Caco-2 (cell line): ENCODE results near the gene CXADR. TPM values are rescaled to one million over a fixed set of nuclear protein-coding genes. Genes with fewer than 3 reads are reported as not detected.
A peak's percentile ranks its signal among the peaks of the same experiment; 100 is the strongest.

Experiments
- BruUV-seq: library from RNA; stranded (reverse); fragments of 400-500 nt; replicated peaks from 2 replicates; lab custom pipeline; 2021; lab: Mats Ljungman, UMichigan
- CTCF ChIA-PET: fragments of 300-600 bp; sonication (Branson Sonifier 250); formaldehyde crosslinking; loops from one replicate; lab custom pipeline; 2022; ENCODE audit warnings: antibody characterized with exemption; lab: Charles Lee
- POLR2A ChIA-PET: fragments of 300-600 bp; sonication (Branson Sonifier 250); formaldehyde crosslinking; loops from one replicate; lab custom pipeline; 2022; ENCODE audit warnings: antibody characterized with exemption; lab: Charles Lee
- DNase-seq, 2 experiments: peaks; one replicate each; pipeline versions ENCODE4 v3.0.0 to v3.0.0-alpha.2; 2020 to 2022
- H3K27me3 ChIP-seq: replicated peaks from 2 replicates; pipeline ENCODE4 v1.6.0; 2011; ENCODE audit warnings: low read length; ENCODE audit not compliant: control insufficient read depth, insufficient read depth
- H3K36me3 ChIP-seq: 2 replicates; pipeline ENCODE4 v1.5.1; 2011; ENCODE audit warnings: low read length; ENCODE audit not compliant: control insufficient read depth, insufficient read depth
- H3K4me1 ChIP-seq: fragments of 250-450 bp; sonication (Bioruptor Pico); 2 replicates; pipeline ENCODE4 v1.5.1; 2020; ENCODE audit warnings: mild to moderate bottlenecking
- H3K4me3 ChIP-seq: 2 replicates; pipeline ENCODE4 v1.5.1; 2011; ENCODE audit warnings: low read depth, mild to moderate bottlenecking, control low read depth, low read length
- H3K9me3 ChIP-seq: fragments of 250-450 bp; sonication (Bioruptor Pico); 2 replicates; pipeline ENCODE4 v1.5.1; 2020; ENCODE audit warnings: mild to moderate bottlenecking, moderate library complexity
- H3K27ac Mint-ChIP-seq: one replicate; pipeline ENCODE4 v1.8.0; 2022; ENCODE audit warnings: mixed read lengths; ENCODE audit not compliant: unreplicated experiment
- H3K27me3 Mint-ChIP-seq: one replicate; pipeline ENCODE4 v1.8.0; 2022; ENCODE audit warnings: mixed read lengths; ENCODE audit not compliant: insufficient read depth, unreplicated experiment
- H3K36me3 Mint-ChIP-seq: one replicate; pipeline ENCODE4 v1.8.0; 2022; ENCODE audit warnings: mild to moderate bottlenecking, mixed read lengths; ENCODE audit not compliant: insufficient read depth, unreplicated experiment
- H3K4me1 Mint-ChIP-seq: one replicate; pipeline ENCODE4 v1.8.0; 2022; ENCODE audit warnings: low read depth, mixed read lengths; ENCODE audit not compliant: unreplicated experiment
- H3K4me3 Mint-ChIP-seq: one replicate; pipeline ENCODE4 v1.8.0; 2022; ENCODE audit warnings: mild to moderate bottlenecking, moderate library complexity, mixed read lengths; ENCODE audit not compliant: unreplicated experiment
- H3K9me3 Mint-ChIP-seq: one replicate; pipeline ENCODE4 v1.8.0; 2022; ENCODE audit warnings: mixed read lengths; ENCODE audit not compliant: unreplicated experiment
- intact Hi-C: fragments of 100-400 bp; cut with micrococcal nuclease; formaldehyde crosslinking; loops from one replicate; pipeline ENCODE4 v1.10.0; 2022; ENCODE audit not compliant: unreplicated experiment
- total RNA-seq: library from RNA; stranded (reverse); gene quantifications from 2 replicates; pipeline ENCODE4 v1.2.3, GENCODE V29; 2022
- TF ChIP-seq, protein P1 (sequence below), 2 experiments: fragments of 200-600 bp in 1 of 2; IDR thresholded peaks; 1 replicate in 1 of 2; 2 replicates in 1 of 2; pipeline versions ENCODE4 v1.5.1 to v1.8.0; 2011 to 2022; ENCODE audit warnings: antibody characterized with exemption in 1 of 2, control low read depth in 1 of 2, inconsistent platforms in 1 of 2, low read depth in 1 of 2, low read length in 1 of 2, mild to moderate bottlenecking in 1 of 2, moderate library complexity in 1 of 2; ENCODE audit not compliant: insufficient read depth in 1 of 2, severe bottlenecking in 1 of 2, unreplicated experiment in 1 of 2

Gene CXADR
- total RNA-seq, 1 experiment from 2014 or later, result 102 TPM

- Histone ChIP-seq H3K36me3 (no peaks in the 10 kb centered on the region; the same call in 1 of the 2 replicates), H3K27me3 (no peaks in the 10 kb centered on the region), H3K4me1 (peaks cover 11% of the 10 kb centered on the region), H3K9me3 (no peaks in the 10 kb centered on the region), H3K4me3 (no peak overlapping the region)
- Mint-ChIP-seq H3K9me3 (no peaks in the 10 kb centered on the region), H3K27me3 (no peaks in the 10 kb centered on the region), H3K27ac (peak overlapping the region; percentile 65), H3K4me1 (peaks cover 38% of the 10 kb centered on the region), H3K4me3 (no peak overlapping the region), H3K36me3 (peaks cover 96% of the 10 kb centered on the region)
- no TSS peak for BruUV-seq
- CTCF ChIA-PET, result interaction anchor here (0.7 to 1.2 kb wide), 15 partner anchors 16 to 168 kb away, joined by 3 to 36 read pairs (median 3); no protein-coding TSS in a partner anchor
- DNase-seq, result peak in 1 of 2 experiments; percentile 26
- TF ChIP-seq, protein P1, sequence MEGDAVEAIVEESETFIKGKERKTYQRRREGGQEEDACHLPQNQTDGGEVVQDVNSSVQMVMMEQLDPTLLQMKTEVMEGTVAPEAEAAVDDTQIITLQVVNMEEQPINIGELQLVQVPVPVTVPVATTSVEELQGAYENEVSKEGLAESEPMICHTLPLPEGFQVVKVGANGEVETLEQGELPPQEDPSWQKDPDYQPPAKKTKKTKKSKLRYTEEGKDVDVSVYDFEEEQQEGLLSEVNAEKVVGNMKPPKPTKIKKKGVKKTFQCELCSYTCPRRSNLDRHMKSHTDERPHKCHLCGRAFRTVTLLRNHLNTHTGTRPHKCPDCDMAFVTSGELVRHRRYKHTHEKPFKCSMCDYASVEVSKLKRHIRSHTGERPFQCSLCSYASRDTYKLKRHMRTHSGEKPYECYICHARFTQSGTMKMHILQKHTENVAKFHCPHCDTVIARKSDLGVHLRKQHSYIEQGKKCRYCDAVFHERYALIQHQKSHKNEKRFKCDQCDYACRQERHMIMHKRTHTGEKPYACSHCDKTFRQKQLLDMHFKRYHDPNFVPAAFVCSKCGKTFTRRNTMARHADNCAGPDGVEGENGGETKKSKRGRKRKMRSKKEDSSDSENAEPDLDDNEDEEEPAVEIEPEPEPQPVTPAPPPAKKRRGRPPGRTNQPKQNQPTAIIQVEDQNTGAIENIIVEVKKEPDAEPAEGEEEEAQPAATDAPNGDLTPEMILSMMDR (IDR thresholded peaks at IDR 0.05; ENCODE audit: insufficient read depth in 1 of 2, low read depth in 1 of 2, low read length in 1 of 2, severe bottlenecking in 1 of 2, unreplicated experiment in 1 of 2), result peak; percentile 18 to 49
- POLR2A ChIA-PET, result no interaction called here
- intact Hi-C loops, result loop anchor here (1.0 kb wide), 2 partner anchors 43 to 168 kb away; no protein-coding TSS in a partner anchor
Measured at GRCh38 chr21:17554679-17555465, 42.0 kb downstream of the CXADR start.

DNA sequence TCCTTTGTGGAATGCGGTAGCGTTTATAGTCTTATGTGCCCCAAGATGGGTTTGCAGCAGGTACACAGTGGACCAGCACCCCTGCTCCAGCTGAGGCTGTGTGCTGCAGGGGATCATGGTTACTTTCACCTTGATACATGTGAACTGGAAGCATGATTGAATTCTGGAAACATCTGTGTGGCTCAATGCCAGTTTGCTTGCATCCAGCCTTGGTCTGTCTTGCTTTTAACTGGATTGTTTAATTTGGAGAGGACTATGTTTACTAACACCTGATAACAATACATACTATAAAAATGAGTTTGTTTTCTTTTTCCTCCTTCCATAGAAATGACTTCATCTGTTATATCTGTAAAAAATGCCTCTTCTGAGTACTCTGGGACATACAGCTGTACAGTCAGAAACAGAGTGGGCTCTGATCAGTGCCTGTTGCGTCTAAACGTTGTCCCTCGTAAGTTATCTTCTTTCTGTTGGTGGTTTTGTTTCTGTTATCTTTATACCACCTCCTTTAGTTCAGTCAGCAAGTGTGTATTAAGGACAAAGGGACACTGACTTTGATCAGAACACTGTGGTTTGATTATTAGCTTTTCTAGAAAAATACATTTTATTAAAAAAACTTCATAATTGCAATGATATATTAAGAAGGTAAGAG, 47.7 kb downstream of the CXADR start:
- intact Hi-C loops, result no loop called here
- H3K36me3 ChIP-seq, result no peaks in the 10 kb centered on the region; the same call in 1 of the 2 replicates
- H3K27me3 Mint-ChIP-seq, result no peaks in the 10 kb centered on the region
- no peaks in the 10 kb centered on the region for H3K9me3 ChIP-seq
- H3K27me3 ChIP-seq, result no peaks in the 10 kb centered on the region
- H3K4me1 Mint-ChIP-seq, result peaks cover 6% of the 10 kb centered on the region
- peaks cover 95% of the 10 kb centered on the region for H3K36me3 Mint-ChIP-seq
- H3K27ac Mint-ChIP-seq, result no peak overlapping the region
- no peaks in the 10 kb centered on the region for H3K4me1 ChIP-seq
- POLR2A ChIA-PET, result no interaction called here
- no peak overlapping the region for H3K4me3 ChIP-seq
- CTCF ChIA-PET, result interaction anchor here (0.5 kb wide), 1 partner anchor 1778 kb away, joined by 3 read pairs; no protein-coding TSS in a partner anchor
- no peaks in the 10 kb centered on the region for H3K9me3 Mint-ChIP-seq
- TF ChIP-seq, protein P1 (IDR thresholded peaks at IDR 0.05; ENCODE audit: insufficient read depth in 1 of 2, low read depth in 1 of 2, low read length in 1 of 2, severe bottlenecking in 1 of 2, unreplicated experiment in 1 of 2), result no peak
- H3K4me3 Mint-ChIP-seq, result no peak overlapping the region
- no TSS peak for BruUV-seq
- no peak for DNase-seq

DNA sequence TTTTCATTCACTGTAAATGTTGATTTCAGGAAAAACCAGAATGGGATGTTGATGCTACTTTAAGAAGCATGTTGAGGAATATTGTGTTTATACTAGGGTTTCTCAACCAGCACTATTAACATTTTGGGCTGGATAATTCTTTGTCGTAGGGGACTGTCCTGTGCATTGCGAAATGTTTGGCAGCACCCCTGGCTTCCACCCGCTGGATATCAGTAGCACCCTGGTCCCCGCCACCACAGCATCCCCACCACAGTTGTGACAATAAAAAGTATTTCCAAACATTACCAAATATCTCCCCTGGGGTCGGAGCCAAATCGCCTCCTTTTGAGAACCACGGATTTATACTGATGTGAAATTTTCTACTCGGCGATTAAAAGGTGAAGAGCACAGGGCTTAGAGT, 57.9 kb downstream of the CXADR start:
- Histone ChIP-seq H3K36me3 (no peaks in the 10 kb centered on the region), H3K9me3 (no peaks in the 10 kb centered on the region), H3K4me3 (no peak overlapping the region), H3K27me3 (no peaks in the 10 kb centered on the region), H3K4me1 (no peaks in the 10 kb centered on the region)
- BruUV-seq, result no TSS peak
- H3K4me3 Mint-ChIP-seq, result no peak overlapping the region
- ChIA-PET POLR2A (no interaction called here), CTCF (interaction anchor here (1.0 kb wide), 1 partner anchor 16 kb away, joined by 4 read pairs; no protein-coding TSS in a partner anchor)
- no peak overlapping the region for H3K27ac Mint-ChIP-seq
- no peaks in the 10 kb centered on the region for H3K4me1 Mint-ChIP-seq
- intact Hi-C loops, result no loop called here
- peaks cover 42% of the 10 kb centered on the region for H3K36me3 Mint-ChIP-seq
- TF ChIP-seq, protein P1 (IDR thresholded peaks at IDR 0.05; ENCODE audit: insufficient read depth in 1 of 2, low read depth in 1 of 2, low read length in 1 of 2, severe bottlenecking in 1 of 2, unreplicated experiment in 1 of 2), result no peak
- no peaks in the 10 kb centered on the region for H3K27me3 Mint-ChIP-seq
- no peak for DNase-seq
- no peaks in the 10 kb centered on the region for H3K9me3 Mint-ChIP-seq
